GM19099 (cell line): Measurements from ENCODE around the gene TMBIM1.
A peak's percentile ranks its signal among the peaks of the same experiment; 100 is the strongest.

Experiments
- POLR2A ChIP-seq: IDR thresholded peaks from 3 replicates; pipeline ENCODE4 v1.6.1; 2011; ENCODE audit warnings: low read depth; ENCODE audit not compliant: insufficient read length; ENCODE audit errors: extremely low read depth

Gene TMBIM1

GRCh38 chr2:218323526-218324472 is 31.5 kb upstream of the TMBIM1 start:
- TF ChIP-seq POLR2A: no peak

GRCh38 chr2:218322768-218323525 is 30.6 kb upstream of the TMBIM1 start:
- peak; percentile 40 for TF ChIP-seq POLR2A

DNA sequence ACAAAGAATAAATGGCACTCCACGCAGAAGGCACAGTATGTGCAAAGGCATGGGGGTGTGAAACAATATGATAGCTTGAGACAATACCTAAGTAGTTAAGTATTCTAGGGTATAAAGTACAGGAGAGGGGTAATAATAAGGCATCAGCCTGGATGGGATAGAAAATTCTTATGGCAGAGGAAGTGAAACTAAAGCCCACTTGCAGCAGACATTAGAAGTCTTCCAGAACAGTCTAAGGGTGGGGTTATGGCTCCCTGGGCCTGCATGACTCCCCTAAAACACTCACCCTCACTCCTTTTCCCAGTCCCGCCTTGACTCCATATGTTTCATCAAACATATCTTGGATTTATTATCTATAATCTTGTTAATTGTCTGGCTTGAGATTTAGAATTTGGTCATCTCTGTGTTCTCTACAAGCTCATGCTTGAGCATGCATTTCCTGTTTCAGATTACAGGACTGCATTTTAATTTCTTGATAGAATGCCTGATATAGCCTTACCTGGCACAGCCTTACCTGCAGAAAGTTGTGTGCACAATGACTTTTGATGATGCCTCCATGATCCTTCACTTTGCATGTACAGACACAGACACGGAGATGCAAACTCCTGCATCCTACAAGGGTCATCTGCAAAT is 28.5 kb upstream of the TMBIM1 start:
- TF ChIP-seq POLR2A: no peak

- TF ChIP-seq POLR2A: no peak
Measured at GRCh38 chr2:218319813-218320365, 27.6 kb upstream of the TMBIM1 start.

GRCh38 chr2:218318241-218318640 is 25.9 kb upstream of the TMBIM1 start:
- no peak for TF ChIP-seq POLR2A

GRCh38 chr2:218317835-218318234 is 25.5 kb upstream of the TMBIM1 start:
- no peak for TF ChIP-seq POLR2A

GRCh38 chr2:218317303-218317630 is 25.0 kb upstream of the TMBIM1 start:
- no peak for TF ChIP-seq POLR2A

DNA sequence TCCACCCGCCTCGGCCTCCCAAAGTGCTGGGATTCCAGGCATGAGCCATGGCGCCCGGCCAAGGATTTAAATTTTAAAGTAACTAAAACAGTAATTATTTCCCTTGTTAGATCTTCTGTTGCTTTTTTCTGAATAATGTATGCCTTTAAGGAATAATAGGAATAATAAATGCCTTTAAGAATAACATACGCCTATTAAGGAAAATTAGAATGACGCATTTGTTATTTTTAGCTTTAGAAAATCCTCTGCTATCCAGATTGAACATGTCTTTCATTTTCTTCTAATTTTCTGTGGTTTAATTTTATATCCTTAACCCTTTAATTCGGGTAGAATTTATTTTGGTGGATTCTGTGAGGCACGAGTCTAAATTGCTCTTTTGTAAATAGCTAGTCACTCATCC is 23.1 kb upstream of the TMBIM1 start:
- TF ChIP-seq POLR2A: no peak

- TF ChIP-seq POLR2A: no peak
Measured at GRCh38 chr2:218313356-218313755, 21.1 kb upstream of the TMBIM1 start.

GRCh38 chr2:218312267-218312756 is 20.0 kb upstream of the TMBIM1 start:
- TF ChIP-seq POLR2A: no peak

DNA sequence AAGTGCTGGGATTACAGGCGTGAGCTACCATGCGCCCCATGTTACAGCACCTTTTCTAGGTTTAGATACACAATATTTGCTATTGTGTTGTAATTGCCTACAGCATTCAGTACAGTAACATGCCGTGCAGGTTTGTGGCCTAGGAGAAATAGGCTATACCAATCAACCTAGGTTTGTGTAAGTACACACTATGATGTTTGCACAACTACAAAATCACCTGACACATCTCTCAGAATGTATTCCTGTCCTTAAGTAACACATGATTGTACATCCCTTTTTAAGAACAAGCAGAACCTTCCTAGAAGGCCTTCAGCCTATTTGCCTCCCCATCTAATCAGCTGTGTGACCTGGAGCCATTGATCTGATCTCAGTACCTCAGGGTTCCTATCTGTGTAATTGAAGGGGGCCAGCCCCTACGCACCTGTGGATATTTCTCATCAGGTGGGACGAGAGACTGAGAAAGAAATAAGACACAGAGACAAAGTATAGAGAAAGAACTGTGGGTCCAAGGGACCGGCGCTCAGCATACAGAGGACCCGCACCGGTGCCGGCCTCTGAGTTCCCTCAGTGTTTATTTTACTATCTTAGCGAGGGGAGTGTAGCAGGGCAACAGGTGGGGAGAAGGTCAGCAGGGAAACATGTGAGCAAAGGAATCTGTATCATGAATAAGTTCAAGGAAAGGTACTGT is 18.7 kb upstream of the TMBIM1 start:
- TF ChIP-seq POLR2A: no peak

DNA sequence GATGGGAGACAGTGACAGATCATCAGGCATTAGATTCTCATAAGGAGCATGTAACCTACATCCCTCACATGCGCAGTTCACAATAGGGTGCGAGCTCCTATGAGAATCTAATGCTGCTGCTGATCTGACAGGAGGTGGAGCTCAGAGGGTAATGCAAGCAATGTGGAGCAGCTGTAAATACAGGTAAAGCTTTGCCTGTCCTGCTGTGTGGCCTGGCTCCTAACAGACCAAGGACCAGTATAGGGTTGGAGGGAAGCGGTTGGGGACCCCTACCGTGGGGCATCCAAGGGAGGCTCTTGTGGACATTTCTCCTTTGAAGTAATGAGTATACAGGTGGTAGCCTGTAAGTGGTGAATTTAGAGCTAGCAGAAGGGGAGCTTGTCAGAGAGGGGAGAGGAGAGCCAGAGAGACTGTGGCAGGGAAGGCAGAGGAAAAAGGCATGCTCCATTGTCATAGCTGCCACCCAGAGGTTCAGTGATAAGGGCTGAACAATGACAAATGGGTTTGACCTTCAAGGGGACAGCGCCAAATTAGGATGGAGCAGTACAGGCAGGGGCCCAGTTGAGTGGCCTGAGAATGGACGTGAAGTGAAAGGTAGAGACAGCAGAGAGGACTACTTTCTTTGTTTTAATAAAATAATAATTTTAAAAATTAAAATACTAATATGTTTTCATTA is 15.2 kb upstream of the TMBIM1 start:
- TF ChIP-seq POLR2A: no peak

DNA sequence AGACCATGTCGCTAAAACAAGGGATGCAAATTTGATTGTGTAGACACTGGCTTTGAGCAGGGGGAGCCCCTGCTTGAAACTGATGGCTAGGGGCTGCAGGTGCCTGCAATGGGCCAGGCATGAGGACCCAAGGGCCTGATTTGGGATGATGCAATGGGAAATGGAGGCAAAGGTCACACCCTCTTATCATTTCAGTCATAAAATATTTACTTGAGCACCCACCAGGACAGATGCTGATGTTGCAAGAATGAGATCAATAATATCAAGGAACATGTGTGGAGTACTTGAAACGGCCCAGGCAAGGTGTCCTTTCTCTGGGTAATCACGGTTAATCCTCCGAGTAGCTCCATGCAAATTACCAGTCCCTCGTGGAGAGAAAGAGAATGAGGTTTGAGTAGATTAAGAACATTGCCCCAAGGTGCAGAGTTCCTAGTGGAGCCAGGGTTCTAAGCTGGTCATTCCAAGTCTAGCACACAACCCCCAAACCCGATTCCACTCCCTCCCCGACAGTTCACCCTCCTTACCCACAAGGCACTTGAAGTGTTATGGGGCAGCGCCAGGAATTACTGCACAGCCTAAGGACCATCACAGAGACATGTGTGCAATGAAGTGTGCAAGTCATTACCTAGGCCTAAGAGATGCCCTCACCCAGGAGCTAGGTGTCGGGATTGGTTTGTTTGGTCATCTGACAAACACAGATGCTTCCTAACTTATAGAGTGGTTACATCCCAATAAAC is 14.0 kb upstream of the TMBIM1 start:
- no peak for TF ChIP-seq POLR2A
